ENCODE data around the gene NRROS.

DNA sequence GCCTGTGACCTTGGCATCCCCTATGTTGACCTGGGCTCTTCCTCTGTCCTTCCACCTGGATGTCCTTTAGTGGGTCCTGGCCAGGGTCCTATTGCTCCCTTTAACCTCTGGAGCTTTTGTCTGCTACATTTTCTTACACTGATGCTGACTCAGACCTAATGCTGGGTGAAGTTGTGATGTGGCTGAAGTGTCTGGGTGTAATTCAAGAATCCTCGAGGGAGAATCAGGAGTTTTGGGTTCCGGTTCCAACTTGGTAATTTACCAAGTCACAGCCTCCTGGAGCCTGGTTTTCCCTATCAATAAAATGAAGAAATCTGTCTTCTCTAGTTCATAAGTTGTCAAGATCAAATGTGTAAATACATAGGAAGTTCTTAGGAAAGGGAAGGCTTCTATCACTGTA, 46.9 kb downstream of the NRROS start:
- TF ChIP-seq, protein P1, sequence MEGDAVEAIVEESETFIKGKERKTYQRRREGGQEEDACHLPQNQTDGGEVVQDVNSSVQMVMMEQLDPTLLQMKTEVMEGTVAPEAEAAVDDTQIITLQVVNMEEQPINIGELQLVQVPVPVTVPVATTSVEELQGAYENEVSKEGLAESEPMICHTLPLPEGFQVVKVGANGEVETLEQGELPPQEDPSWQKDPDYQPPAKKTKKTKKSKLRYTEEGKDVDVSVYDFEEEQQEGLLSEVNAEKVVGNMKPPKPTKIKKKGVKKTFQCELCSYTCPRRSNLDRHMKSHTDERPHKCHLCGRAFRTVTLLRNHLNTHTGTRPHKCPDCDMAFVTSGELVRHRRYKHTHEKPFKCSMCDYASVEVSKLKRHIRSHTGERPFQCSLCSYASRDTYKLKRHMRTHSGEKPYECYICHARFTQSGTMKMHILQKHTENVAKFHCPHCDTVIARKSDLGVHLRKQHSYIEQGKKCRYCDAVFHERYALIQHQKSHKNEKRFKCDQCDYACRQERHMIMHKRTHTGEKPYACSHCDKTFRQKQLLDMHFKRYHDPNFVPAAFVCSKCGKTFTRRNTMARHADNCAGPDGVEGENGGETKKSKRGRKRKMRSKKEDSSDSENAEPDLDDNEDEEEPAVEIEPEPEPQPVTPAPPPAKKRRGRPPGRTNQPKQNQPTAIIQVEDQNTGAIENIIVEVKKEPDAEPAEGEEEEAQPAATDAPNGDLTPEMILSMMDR (IDR thresholded peaks at IDR 0.05; ENCODE audit: low read depth, low read length), result no peak
- no peak for TF ChIP-seq POLR2A (IDR thresholded peaks at IDR 0.05; ENCODE audit: extremely low read depth, insufficient read length)

All from NB4 (cell line).